Naive thymus-derived CD4-positive, alpha-beta T cell (primary cell): ENCODE results near the gene PCSK7. TPM values are rescaled to one million over a fixed set of nuclear protein-coding genes. Genes with fewer than 3 reads are reported as not detected.
A peak's percentile ranks its signal among the peaks of the same experiment; 100 is the strongest.
"Not testable (repeated sequence)": the region's sequence is repeated elsewhere in the genome, so short reads cannot be mapped to it uniquely, and the experiment has no call there.

Experiments
- ATAC-seq: fragments of 150-1000 bp; cut with Tn5 transposase; 2 replicates; pipeline ENCODE4 v1.10.0; 2021; ENCODE audit warnings: mild to moderate bottlenecking, moderate library complexity
- CTCF ChIA-PET: fragments of 350-600 bp; sonication (Branson Sonifier 250); formaldehyde crosslinking; loops from one replicate; lab custom pipeline; 2021; ENCODE audit warnings: antibody characterized with exemption; lab: Charles Lee
- POLR2A ChIA-PET: fragments of 350-600 bp; sonication (Branson Sonifier 250); formaldehyde crosslinking; loops from one replicate; lab custom pipeline; 2021; ENCODE audit warnings: antibody characterized with exemption, inconsistent platforms; lab: Charles Lee
- DNase-seq, 9 donors: peaks; one replicate each; pipeline versions ENCODE4 v3.0.0 to v3.0.0-alpha.2; 2020 to 2022; ENCODE audit warnings: mixed read lengths in 1 of 9
- H3K27ac ChIP-seq: one replicate; pipeline ENCODE4 v1.7.0; 2013; ENCODE audit warnings: mild to moderate bottlenecking, low read depth, low read length, moderate library complexity
- H3K27me3 ChIP-seq, 2 donors: one replicate each; pipeline ENCODE4 v1.7.0; 2013; ENCODE audit warnings: low read length in 2 of 2, mild to moderate bottlenecking in 2 of 2, moderate library complexity in 2 of 2; ENCODE audit not compliant: control insufficient read depth in 2 of 2, insufficient read depth in 2 of 2
- H3K36me3 ChIP-seq, 3 experiments: 1 replicate in 2 of 3; 2 replicates in 1 of 3; pipeline ENCODE4 v1.7.0; 2013; ENCODE audit warnings: low read length in 3 of 3, mild to moderate bottlenecking in 3 of 3, moderate library complexity in 1 of 3; ENCODE audit not compliant: insufficient read depth in 3 of 3, control insufficient read depth in 2 of 3
- H3K4me1 ChIP-seq, 2 donors: one replicate each; pipeline ENCODE4 v1.7.0; 2013; ENCODE audit warnings: low read length in 2 of 2, mild to moderate bottlenecking in 2 of 2, moderate library complexity in 1 of 2; ENCODE audit not compliant: control insufficient read depth in 2 of 2, insufficient read depth in 2 of 2
- H3K4me3 ChIP-seq: 2 replicates; pipeline ENCODE4 v1.7.0; 2013; ENCODE audit warnings: mild to moderate bottlenecking, low read length
- H3K9me3 ChIP-seq, 3 experiments: 1 replicate in 2 of 3; 2 replicates in 1 of 3; pipeline ENCODE4 v1.7.0; 2013; ENCODE audit warnings: low read length in 3 of 3; ENCODE audit not compliant: control insufficient read depth in 2 of 3
- H3K27ac Mint-ChIP-seq, 9 donors: one replicate each; pipeline ENCODE4 v1.8.0; 2020 to 2022; ENCODE audit warnings: mixed read lengths in 9 of 9, mild to moderate bottlenecking in 8 of 9, moderate library complexity in 5 of 9, inconsistent platforms in 2 of 9
- H3K27me3 Mint-ChIP-seq, 5 donors: one replicate each; pipeline ENCODE4 v1.8.0; 2021 to 2022; ENCODE audit warnings: mixed read lengths in 5 of 5, mild to moderate bottlenecking in 1 of 5
- H3K36me3 Mint-ChIP-seq, 5 donors: one replicate each; pipeline ENCODE4 v1.8.0; 2020 to 2022; ENCODE audit warnings: mixed read lengths in 5 of 5, mild to moderate bottlenecking in 3 of 5, inconsistent platforms in 1 of 5
- H3K4me1 Mint-ChIP-seq, 7 donors: one replicate each; pipeline ENCODE4 v1.8.0; 2020 to 2022; ENCODE audit warnings: mixed read lengths in 7 of 7, mild to moderate bottlenecking in 3 of 7, inconsistent platforms in 1 of 7
- H3K4me3 Mint-ChIP-seq, 10 donors: one replicate each; pipeline ENCODE4 v1.8.0; 2020 to 2022; ENCODE audit warnings: mild to moderate bottlenecking in 10 of 10, mixed read lengths in 10 of 10, moderate library complexity in 6 of 10, inconsistent platforms in 2 of 10
- H3K9me3 Mint-ChIP-seq, 11 donors: one replicate each; pipeline ENCODE4 v1.8.0; 2020 to 2022; ENCODE audit warnings: mixed read lengths in 11 of 11, mild to moderate bottlenecking in 4 of 11, inconsistent platforms in 1 of 11, moderate library complexity in 1 of 11
- intact Hi-C, 2 donors: fragments of 100-400 bp; cut with micrococcal nuclease; formaldehyde crosslinking; loops; one replicate each; pipeline ENCODE4 v1.15.1; 2023
- polyA plus RNA-seq, 2 donors: library from polyadenylated mRNA; unstranded; fragments of 300-500 nt; fragmentation: Illumina TruSeq; gene quantifications; one replicate each; pipeline ENCODE4 v1.2.3, GENCODE V29; 2021
- total RNA-seq, 6 experiments: library from RNA in 5 of 6; stranded (reverse) in 5 of 6; gene quantifications; 1 replicate in 5 of 6; 2 replicates in 1 of 6; pipeline ENCODE4 v1.2.3 and lab custom pipeline; 2021 to 2026

The PCSK7 gene
- total and polyA plus RNA-seq, 7 experiments from 2014 or later, result 45.4 to 319 (median 290) TPM

DNA sequence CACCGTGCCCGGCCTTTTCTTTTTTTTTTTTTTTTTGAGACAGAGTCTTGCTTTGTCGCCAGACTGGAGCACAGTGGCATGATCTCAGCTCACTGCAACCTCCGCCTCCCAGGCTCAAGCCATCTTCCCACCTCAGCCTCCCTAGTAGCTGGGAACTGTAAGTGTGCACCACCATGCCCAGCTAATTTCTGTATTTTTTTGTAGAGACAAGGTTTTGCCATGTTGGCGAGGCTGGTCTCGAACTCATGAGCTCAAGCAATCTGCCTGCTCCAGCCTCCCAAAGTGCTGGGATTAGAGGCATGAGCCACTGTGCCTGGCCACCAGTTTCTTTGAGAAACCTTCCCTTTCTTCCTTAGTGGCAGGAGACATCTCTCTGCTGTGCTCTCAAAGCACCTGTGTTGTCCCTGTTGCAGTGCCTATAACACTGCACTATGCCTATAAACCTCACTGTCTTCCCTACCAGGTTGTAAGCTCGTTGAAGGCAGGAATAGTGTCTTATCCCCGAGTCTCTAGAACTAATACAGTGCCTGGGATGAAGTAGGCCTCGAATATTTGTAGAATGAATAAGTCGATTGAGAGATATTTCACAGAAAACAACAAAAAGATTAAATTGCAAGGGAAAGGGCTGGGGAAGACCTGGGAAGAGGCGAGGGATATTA is 19.0 kb downstream of the PCSK7 start:
- Mint-ChIP-seq H3K4me1 (peaks cover 0 to 9% (median 3%) of the 10 kb centered on the region in 7 donors), H3K9me3 (no peaks in the 10 kb centered on the region), H3K27ac (peak overlapping the region in 5 of 9 donors; percentile 0 to 77 (median 51)), H3K27me3 (no peaks in the 10 kb centered on the region), H3K36me3 (peaks cover 16 to 57% (median 28%) of the 10 kb centered on the region in 5 donors), H3K4me3 (no peak overlapping the region)
- intact Hi-C loops, result loop anchor here in 1 of 2 donors (2.0 kb wide), 1 partner anchor 18 kb away; no protein-coding TSS in a partner anchor
- Histone ChIP-seq H3K36me3 (peaks cover 5 to 70% (median 39%) of the 10 kb centered on the region in 3 experiments), H3K27ac (no peak overlapping the region), H3K4me3 (no peak overlapping the region), H3K9me3 (no peaks in the 10 kb centered on the region), H3K27me3 (no peaks in the 10 kb centered on the region), H3K4me1 (no peaks in the 10 kb centered on the region)
- DNase-seq, result no peak
- no peak for ATAC-seq
- POLR2A ChIA-PET, result interaction anchor here (0.7 kb wide), 1 partner anchor 14 kb away, joined by 3 read pairs; no protein-coding TSS in a partner anchor
- CTCF ChIA-PET, result interaction anchor here (1.2 kb wide), 1 partner anchor 14 kb away, joined by 3 read pairs; no protein-coding TSS in a partner anchor

DNA sequence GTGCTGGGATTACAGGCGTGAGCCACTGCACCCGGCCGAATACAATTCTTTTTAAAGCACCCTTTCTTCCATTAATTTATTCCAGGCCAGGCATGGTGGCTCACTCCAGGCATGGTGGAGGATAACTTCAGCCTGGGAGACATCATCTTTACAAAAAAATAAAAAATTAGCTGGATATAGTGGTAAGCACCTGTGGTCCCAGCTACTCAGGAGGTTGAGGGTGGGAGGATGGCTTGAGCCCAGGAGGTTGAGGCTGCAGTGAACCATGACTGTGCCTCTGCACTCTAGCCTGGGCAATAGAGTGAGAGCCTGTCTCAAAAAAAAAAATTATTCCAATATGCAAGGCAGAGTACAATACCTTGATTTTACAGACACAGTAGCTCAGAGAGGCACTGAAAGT is 21.3 kb downstream of the PCSK7 start:
- Mint-ChIP-seq H3K4me1 (peaks cover 0 to 9% (median 3%) of the 10 kb centered on the region in 7 donors), H3K27me3 (no peaks in the 10 kb centered on the region), H3K9me3 (no peaks in the 10 kb centered on the region), H3K36me3 (peaks cover 13 to 39% (median 24%) of the 10 kb centered on the region in 5 donors), H3K27ac (peak overlapping the region in 6 of 9 donors; percentile 47 to 87 (median 73)), H3K4me3 (no peak overlapping the region)
- intact Hi-C loops, result no loop called here
- H3K36me3 ChIP-seq, result peaks cover 0 to 48% (median 23%) of the 10 kb centered on the region in 3 experiments
- DNase-seq (no peak), ATAC-seq (no peak)
- H3K4me1 ChIP-seq, result no peaks in the 10 kb centered on the region
- no peaks in the 10 kb centered on the region for H3K27me3 ChIP-seq
- H3K27ac ChIP-seq, result no peak overlapping the region
- ChIA-PET CTCF (interaction anchor here (0.6 to 1.2 kb wide), 4 partner anchors 16 to 824 kb away, joined by 4 to 6 read pairs (median 4); partner anchors contain the start of gene PCSK7), POLR2A (interaction anchor here (1.1 kb wide), 1 partner anchor 32 kb away, joined by 4 read pairs; the partner anchor contains the start of gene SIDT2)
- no peak overlapping the region for H3K4me3 ChIP-seq
- H3K9me3 ChIP-seq, result no peaks in the 10 kb centered on the region

DNA sequence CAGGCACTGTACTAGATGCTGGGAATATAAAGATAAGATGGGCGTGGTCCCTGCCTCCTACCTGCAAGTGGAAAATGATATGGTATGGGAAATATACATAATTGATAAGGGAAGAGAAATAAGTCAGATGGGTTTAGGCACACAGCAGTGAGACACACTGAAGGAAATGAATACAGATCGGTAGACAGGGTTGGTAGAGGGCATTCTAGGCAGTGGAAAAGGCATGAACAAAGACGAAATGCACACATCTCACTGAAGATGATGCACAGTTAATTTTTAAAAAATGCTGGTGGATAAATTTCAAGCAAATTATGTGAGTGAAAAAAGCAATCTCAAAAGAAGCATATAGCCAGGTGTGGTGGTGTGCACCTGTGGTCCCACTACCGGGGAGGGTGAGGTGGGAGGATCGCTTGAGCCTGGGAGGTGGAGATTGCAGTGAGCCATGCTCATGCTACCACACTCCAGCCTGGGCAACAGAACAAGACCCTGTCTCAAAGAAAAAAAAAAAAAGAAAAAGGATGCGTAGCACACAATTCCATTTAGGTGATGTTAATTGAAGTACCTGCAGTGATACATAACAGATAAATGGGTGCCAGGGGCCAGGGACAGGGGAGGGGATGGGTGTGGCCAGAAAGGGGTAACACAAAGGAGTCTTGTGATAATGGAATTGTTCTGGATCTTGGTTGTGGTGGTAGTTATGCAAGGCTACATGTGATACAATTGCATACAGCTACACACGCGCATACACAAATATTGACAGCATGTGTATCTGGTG is 22.3 kb downstream of the PCSK7 start:
- H3K27me3 Mint-ChIP-seq, POLR2A ChIA-PET, H3K9me3 Mint-ChIP-seq, H3K27ac ChIP-seq, H3K4me3 Mint-ChIP-seq, H3K4me3 ChIP-seq, H3K27me3 ChIP-seq, CTCF ChIA-PET, DNase-seq, H3K4me1 Mint-ChIP-seq, ATAC-seq, H3K4me1 ChIP-seq, H3K9me3 ChIP-seq: not testable (repeated sequence)
- H3K27ac Mint-ChIP-seq, result peak overlapping the region in 2 of 9 donors; percentile 56 to 62
- peaks cover 17 to 39% (median 25%) of the 10 kb centered on the region in 5 donors for H3K36me3 Mint-ChIP-seq
- intact Hi-C loops, result loop anchor here in 1 of 2 donors (5.0 kb wide), 1 partner anchor 77 kb away; no protein-coding TSS in a partner anchor
- H3K36me3 ChIP-seq, result peaks cover 7 to 52% (median 20%) of the 10 kb centered on the region in 3 experiments

DNA sequence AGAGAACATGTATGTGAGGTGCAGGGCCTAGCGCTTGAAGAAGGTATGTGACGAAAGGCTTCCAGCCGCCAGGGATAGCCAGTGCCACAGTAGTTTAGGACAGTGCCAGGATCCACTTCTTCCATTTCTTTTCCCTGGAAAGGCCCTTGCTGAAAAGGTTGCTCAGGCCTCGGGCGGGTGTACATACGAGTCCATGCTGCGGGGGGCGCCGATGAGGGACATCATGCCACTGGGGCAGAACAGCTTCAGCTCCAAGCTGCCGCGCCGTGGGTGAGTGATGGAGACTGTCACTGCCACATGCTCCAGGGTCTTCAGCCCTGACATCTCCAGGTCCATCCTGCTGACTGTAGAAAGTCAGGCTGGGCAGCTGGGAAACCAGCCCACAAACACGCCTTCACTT is 23.2 kb downstream of the PCSK7 start:
- peaks cover 17 to 38% (median 20%) of the 10 kb centered on the region in 5 donors for H3K36me3 Mint-ChIP-seq
- H3K4me1 ChIP-seq, H3K9me3 Mint-ChIP-seq, DNase-seq, H3K27me3 ChIP-seq, H3K27me3 Mint-ChIP-seq, ATAC-seq, H3K4me3 ChIP-seq, H3K27ac ChIP-seq, H3K9me3 ChIP-seq, CTCF ChIA-PET, H3K4me1 Mint-ChIP-seq, POLR2A ChIA-PET, H3K4me3 Mint-ChIP-seq, H3K27ac Mint-ChIP-seq: not testable (repeated sequence)
- H3K36me3 ChIP-seq, result peaks cover 7 to 55% (median 16%) of the 10 kb centered on the region in 3 experiments
- intact Hi-C loops, result loop anchor here in 1 of 2 donors (5.0 kb wide), 1 partner anchor 76 kb away; no protein-coding TSS in a partner anchor

DNA sequence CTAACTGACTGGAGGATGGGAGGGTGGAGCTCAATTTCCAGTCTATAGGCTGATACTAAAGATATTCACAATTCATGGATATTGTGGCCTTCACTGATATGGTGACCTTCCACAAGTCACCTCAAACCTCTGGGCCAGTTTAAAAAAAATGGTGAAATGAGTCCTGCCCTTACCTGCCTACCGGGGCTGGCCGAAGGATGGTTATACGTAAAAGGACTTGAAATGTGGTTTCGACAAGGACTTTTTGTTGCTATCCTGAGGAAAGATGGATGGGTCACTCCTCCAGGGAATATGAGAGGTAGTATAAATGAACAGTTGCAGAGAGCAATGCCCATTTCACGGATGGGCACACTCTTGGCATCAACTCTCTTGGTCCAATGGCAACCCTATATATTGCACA is 24.4 kb downstream of the PCSK7 start:
- H3K36me3 Mint-ChIP-seq, result peaks cover 9 to 29% (median 14%) of the 10 kb centered on the region in 5 donors
- H3K9me3 Mint-ChIP-seq, H3K27me3 Mint-ChIP-seq, H3K27ac Mint-ChIP-seq, H3K27me3 ChIP-seq, ATAC-seq, CTCF ChIA-PET, POLR2A ChIA-PET, DNase-seq, H3K4me3 ChIP-seq, H3K4me1 ChIP-seq, H3K4me1 Mint-ChIP-seq, H3K4me3 Mint-ChIP-seq, H3K27ac ChIP-seq, H3K9me3 ChIP-seq: not testable (repeated sequence)
- intact Hi-C loops, result loop anchor here in 1 of 2 donors (5.0 kb wide), 1 partner anchor 75 kb away; no protein-coding TSS in a partner anchor
- peaks cover 7 to 53% (median 8%) of the 10 kb centered on the region in 3 experiments for H3K36me3 ChIP-seq

DNA sequence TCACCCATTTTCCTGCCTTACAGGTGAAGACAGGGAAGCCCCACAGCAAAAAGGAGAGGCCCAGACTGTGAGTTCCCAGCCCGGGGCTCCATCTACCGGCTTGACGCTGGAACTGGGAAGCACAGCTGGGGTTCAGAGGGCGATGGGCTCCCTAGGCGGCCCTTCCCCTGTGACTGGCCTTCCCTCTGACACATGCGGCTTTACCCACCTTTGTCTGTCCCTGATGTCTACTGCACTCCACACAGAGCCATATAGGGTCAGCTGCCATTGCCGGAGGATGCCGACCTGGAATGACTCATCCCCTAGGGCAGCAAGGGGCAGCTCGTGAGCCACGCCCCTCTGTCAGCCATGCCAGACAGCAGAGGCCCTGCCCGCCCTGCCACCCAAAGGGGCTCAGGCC is 25.0 kb downstream of the PCSK7 start:
- H3K27me3 Mint-ChIP-seq, H3K9me3 ChIP-seq, CTCF ChIA-PET, H3K4me3 ChIP-seq, H3K4me3 Mint-ChIP-seq, DNase-seq, H3K27ac ChIP-seq, POLR2A ChIA-PET, H3K4me1 Mint-ChIP-seq, H3K27me3 ChIP-seq, H3K9me3 Mint-ChIP-seq, H3K4me1 ChIP-seq, H3K27ac Mint-ChIP-seq, ATAC-seq: not testable (repeated sequence)
- H3K36me3 ChIP-seq, result peaks cover 4 to 50% (median 7%) of the 10 kb centered on the region in 3 experiments
- peaks cover 9 to 29% (median 14%) of the 10 kb centered on the region in 5 donors for H3K36me3 Mint-ChIP-seq
- intact Hi-C loops, result loop anchor here in 1 of 2 donors (5.0 kb wide), 1 partner anchor 75 kb away; no protein-coding TSS in a partner anchor
